ENCODE data around the gene SPOUT1.

The SPOUT1 gene

DNA sequence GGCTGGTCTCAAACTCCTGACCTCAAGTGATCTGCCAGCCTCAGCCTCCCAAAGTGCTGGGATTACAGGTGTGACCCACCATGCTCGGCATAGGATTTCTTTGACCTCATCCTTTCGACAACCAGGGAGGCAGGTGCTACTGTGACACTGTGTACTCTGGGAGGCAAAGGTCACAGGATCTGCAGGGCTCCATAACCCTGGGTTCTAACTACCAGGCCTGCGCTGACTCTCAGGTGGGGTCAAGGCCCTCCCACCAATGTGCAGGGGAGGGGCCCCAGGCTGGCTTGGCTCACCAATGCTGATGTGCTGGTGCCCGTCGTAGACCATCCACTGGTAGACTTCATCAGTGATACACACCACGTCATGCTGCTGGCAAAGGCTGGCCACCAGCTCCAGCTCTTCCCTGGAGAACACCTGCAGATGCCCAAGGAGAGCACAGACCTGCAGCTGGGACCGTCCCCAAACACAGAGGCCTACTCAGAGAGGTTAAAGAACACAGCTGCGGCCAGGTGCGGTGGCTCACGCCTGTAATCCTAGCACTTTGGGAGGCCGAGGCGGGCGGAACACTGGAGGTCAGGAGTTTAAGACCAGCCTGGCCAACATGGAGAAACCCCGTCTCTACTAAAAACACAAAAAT is 7.0 kb upstream of the SPOUT1 start:
- no peak for DNase-seq

DNA sequence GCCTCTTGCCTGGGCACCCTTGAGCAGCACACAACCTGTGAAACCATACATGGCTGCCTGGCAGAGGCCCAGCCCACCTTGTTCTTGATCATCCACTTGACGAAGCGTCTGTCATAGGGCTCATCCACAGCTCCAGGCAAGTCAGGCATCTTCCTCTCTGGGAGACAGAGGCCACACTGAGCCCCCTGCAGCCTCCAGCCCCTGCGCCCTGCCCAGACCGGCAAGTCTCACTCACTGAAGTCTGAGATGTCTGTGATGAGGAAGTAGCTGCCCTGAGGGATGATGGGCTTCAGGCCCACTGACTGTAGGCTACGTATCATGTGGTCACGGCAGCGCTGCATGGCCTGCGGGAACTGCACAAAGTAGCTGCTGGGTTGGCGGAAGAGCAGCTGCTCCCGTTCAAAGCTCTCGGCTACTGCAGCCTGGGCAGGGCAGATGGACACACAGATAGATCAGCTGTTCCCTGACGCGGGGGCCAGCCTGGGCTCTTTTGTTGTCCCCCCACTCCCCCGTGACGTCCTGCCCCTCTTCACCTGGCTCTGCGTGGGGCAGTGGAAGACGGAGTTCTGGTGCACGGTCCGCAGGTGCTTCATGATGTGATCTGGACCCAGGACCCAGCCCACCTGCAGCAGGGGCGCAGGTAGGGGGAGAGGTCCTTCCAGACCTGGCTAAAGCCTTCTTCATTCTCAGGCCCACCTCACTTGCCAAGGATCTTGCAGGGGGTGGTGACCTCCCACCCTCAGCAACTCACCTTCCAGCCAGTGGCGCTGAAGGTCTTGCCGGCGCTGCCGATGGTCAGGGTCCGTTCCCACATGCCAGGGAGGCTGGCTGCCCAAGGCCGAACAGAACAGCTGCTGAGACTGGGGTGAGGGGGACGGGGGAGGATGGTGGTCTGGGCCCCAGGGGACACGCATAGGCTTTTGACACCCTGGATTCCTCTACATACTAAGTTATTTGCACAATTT is 5.9 kb upstream of the SPOUT1 start:
- no peak for DNase-seq

DNA sequence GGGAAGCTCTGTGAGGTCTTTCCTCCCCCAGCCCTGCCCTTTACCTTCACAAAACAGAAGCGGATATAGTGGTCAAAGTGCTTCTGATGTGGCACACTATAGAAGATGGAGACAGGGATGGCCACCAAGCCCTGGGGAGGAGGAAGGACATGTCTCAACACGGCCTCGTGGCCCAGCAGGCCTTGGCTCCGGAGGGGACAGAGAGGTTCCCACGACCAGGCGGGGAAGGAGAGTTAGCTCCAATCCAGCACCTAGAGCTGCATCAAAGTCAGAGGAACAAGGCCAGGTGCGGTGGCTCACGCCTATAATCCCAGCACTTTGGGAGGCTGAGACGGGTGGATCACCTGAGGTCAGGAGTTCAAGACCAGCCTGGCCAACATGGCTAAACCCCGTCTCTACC is 4.1 kb upstream of the SPOUT1 start:
- no peak for DNase-seq

DNA sequence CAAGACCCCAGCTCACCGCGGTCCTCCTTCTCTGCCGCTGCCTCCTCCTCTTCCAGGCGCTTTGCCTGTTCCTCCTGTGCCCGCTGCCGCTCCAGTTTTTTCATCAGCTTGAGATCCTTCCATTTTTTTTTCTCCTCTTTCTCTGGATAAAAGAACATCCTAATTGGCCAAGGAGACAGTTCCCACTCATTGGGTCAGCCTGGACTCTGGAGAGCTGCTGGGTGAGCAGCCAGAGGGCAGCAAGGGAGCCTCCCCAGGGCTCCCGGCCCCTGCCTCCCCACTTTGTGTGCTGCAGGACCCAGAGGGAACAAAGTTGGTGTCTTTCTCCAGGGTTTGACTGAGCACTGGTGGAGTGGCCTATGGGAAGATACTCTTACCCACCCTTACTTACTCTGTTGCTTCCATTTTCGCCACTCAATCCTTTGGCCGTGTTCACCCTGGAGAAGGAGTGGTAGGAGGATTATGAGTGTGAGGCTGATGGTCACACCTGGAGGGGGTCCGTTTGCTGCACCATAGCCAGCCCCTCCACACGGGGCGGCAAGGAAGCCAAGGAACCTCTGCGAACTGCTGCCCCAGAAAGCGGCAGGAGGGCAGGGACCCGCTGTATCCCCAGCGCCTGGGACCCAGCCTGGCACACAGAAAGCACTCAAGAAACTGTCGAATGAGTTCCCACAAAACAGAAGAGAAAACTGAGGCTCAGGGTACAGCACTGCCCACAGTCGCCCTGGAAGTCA is 708 bp downstream of the SPOUT1 start:
- no peak for DNase-seq

DNA sequence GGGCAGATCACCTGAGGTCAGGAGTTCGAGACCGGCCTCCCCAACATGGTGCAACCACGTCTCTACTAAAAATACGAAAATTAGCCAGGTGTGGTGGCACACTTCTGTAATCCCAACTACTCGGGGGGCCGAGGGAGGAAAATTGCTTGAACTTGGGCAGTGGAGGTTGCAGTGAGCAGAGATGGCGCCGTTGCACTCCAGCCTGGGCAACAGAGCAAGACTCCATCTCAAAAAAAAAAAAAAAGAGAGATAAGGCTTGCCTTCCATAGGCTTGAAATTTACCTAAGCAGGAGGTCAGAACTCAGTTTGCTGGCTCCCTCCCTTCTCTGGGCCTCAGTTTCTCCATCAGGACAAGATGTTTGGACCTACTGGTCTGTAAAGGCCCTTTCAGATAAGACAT is 1.3 kb downstream of the SPOUT1 start:
- DNase-seq, result no peak

DNA sequence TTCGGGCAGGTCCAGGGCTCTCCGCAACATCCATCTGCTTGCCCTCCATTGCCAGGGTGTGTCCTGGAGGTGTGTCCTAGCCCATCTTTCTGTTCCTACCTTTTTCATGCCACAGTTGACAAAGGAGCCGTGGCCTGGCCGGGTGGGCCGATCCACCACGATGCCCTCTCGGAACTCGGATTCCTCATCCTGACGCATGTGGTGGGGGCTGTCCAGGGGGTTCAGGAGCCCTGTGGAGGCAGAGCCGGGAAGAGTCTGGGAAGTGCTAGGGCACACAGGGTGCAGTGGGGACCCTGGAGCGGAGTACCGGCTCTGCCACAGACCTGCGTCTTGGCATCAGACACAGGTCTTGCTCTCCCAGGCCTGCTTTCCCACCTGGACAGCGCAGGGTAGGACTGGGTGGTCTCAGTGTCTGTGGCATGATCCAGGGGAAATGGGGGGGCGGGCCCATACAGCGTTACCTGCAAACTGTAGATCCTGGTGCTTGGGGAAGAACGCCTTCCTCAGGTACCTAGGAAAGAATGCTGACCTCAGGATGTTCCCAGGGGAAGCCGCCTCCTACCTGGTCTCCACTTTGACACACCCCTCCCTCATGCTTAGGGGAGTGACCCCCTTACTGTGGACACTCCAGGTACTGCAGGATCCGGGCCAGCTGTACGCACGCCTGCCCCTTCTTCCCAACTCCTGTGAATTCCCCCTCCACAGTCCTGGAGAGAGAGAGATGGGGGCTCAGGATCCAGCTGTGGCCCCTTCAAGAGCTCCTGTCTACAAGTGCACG is 3.5 kb downstream of the SPOUT1 start:
- no peak for DNase-seq

DNA sequence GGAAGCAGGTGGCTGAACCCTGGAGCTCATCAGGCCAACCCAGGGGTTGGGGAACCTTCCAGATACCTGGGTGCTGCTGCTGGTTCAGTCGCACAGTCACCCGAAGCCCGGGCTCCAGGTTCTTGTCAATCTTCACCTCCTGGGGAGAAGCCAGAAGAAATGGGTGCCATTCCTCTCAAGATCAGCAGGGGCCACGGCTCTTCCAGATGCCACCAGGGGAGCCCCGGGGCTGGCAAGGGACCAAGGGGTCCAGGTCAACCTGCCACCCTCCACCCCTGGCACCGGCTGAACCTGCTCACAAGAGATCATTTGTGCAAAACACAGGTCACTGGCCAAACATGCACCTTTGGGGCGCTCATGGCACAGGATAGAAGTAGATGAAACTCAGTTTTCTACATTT is 4.7 kb downstream of the SPOUT1 start:
- DNase-seq, result no peak

DNA sequence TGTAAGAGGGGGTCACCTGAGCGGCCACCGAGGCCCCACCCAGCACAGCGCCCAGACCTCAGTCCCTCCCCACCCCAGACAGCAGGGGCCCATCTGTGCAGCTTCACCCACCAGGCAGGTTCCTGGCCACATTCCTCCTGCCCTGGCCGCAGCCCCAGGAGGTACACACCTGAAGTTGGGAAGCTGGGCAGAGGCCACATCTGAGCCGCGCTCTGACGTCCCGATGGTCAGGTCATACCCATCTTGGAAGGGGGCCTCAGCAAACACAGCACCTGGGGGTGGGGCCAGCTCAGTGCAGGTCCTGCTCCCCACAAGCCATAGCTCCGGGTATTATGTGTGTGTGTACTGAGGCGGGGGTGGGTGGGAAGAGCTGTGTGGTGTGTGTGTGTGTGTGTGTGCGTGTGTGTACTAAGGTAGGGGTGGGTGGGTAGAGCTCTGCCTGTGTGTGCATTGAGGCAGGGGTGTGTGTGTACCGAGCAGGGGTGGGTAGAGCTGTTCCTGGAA is 5.6 kb downstream of the SPOUT1 start:
- no peak for DNase-seq

DNA sequence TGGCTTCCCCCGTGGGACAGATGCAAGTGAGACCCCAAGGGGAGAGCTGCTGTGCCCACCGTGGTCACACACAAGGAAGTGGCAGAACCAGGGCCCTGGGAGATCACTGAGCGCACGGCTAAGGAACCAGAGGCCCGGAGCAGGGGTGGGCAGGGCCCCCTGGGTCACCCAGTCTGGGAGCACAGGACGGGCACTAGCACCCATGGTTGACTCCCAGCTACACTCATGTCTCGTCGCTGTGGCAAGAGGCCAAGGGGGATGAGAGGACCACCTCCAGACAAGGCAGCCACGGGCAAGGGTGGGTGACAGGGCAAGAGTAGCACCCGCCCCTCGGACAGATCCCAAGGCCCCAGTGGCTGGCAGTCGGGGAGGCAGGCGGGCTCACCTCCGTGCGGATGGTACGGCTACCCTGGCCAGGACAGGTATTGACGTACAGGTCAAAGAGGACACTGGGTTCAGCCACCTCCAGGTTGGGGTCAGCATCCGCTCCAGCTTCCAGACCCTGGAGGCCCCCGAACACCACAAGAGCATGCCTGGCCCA is 6.2 kb downstream of the SPOUT1 start:
- DNase-seq, result no peak

DNA sequence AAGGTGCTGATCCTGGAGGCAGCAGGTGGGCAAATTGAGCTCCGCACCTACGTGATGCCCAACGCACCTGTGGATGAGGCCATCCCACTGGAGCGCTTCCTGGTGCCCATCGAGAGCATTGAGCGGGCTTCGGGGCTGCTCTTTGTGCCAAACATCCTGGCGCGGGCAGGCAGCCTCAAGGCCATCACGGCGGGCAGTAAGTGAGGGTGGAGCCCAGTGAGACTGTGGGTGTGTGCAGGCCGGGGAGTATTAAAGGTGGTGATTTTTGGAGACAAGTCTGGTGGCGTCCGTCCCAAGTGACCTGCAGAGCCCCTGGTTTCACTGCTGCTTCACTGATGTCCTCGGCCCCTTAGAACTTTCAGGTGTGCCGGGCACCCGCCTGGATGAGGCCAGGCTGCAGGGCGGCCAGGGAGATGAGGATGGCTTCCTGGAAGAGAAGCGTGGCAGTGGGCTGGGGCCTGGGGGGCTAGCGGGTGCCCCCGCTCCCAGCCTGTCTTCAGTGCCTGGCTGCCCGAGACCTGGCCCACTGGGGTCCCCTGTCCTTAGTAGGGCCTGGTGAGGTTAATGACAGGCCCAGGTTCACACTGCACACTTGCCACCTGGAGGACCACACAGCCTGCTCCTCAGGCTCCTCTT is 7.1 kb downstream of the SPOUT1 start:
- no peak for DNase-seq

DNA sequence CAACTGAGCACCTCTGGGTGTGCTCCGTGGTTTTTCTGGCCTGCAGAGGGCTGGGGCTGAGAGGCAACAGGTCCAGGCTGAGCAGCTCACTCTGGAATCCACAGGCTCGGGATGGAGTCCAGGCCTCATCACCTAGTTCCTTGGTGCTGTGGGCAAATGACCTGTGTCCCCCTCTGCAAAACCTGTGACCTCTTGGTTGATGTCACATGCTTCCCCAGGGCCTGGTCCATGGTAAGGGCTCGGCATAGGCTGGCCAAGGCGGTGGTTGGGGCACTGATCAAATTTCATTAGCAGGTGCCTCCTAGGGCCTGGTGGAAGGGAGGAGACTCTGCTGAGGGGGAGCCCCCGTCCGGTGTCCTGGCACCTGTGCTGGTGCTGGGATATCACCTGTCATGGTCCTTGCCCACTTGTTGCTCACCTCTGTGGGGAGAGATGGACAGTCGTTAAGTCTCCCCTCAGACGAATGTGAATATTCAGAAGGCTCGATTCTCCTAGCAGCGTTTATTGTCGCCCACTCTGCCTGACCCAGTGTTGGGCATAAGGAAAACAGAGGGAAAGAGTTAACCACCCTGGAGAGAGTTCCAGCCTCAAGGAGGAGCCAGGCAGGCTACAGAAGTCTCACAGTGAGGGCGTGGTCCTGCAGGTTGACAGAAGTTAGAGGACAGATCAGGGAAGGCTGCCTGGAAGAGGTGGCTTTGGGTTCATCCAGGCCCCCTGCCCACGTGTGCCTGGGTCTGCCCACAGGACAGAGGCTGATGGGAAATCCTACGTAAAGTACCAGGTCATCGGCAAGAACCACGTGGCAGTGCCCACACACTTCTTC is 7.8 kb downstream of the SPOUT1 start:
- no peak for DNase-seq

DNA sequence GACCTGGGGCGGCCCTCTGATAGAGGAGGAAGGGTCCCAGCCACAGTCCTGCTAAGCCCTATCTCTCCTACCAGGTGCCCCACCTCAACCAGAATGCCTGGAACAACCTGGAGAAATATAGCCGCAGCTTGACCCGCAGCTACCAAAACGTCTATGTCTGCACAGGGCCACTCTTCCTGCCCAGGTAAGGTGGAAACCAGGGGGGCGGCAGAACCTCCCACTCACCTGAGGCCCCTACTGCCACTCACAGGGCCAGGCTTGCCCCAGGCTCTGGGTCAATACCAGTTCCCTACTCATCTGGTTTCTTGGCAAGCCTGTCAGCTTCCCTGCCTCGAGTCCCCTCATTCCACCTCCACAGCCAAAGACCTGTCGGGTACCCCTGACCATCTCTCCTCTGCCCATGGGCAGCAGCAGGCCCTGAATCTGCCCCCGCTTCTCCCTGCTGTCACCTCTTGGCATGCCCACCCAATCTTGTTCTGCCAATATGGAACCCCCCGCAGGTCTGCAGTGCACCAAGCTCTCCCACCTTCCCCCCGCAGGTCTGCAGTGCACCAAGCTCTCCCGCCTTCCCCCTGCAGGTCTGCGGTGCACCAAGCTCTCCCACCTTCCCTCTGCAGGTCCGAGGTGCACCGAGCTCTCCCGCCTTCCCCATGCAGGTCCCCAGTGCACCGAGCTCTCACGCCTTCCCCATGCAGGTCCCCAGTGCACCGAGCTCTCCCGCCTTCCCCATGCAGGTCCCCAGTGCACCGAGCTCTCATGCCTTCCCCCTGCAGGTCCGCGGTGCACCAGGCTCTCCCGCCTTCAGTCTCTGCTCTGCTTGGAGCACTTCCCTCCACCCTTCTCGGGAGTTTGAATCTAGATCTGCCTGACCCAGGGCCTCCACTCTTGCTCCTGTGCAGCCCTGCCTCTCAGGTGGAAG is 8.7 kb downstream of the SPOUT1 start:
- DNase-seq, result no peak

DNA sequence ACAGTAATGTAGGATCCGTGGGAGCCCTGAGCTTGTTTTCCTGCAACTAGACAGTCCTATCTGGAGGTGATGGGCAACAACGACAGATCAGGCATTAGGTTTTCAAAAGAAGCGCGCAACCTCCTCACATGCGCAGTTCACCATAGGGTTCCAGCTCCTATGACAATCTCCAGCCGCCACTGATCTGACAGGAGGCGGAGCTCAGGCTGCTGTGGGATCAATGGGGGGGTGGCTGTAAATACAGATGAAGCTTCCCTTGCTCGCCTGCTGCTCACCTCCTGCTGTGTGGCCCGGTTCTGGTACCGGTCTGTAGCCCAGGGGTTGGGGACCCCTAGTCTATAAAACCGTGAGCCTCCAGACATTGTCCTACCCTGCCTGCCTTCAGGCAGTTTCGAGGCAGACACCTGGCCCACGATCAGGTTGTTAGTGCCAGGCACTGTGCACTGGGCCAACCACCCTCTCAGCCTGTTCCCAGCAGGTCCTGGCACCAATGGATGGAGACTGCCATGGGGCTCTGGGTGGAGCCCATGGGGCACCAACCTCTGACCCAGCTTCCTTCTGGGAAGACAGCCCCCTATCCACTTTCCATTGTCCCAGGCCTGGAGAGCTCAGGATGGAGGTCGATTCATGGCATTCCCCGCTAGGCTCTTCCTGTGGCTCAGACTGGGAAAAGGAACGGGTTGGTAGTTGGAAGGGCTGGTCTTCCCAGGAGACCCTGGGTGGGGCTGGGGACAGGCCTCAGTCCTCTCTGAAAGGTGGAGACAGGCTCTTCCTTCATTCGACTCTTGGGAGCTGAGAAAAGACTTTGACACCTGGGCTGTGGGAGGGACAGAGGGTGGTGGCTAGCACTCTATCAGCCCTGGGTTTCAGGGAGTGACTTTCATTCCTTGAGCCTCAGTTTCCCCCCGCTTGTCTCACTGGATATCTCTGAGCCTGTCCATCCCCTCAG is 9.6 kb downstream of the SPOUT1 start:
- peak; percentile 48 for DNase-seq

DNA sequence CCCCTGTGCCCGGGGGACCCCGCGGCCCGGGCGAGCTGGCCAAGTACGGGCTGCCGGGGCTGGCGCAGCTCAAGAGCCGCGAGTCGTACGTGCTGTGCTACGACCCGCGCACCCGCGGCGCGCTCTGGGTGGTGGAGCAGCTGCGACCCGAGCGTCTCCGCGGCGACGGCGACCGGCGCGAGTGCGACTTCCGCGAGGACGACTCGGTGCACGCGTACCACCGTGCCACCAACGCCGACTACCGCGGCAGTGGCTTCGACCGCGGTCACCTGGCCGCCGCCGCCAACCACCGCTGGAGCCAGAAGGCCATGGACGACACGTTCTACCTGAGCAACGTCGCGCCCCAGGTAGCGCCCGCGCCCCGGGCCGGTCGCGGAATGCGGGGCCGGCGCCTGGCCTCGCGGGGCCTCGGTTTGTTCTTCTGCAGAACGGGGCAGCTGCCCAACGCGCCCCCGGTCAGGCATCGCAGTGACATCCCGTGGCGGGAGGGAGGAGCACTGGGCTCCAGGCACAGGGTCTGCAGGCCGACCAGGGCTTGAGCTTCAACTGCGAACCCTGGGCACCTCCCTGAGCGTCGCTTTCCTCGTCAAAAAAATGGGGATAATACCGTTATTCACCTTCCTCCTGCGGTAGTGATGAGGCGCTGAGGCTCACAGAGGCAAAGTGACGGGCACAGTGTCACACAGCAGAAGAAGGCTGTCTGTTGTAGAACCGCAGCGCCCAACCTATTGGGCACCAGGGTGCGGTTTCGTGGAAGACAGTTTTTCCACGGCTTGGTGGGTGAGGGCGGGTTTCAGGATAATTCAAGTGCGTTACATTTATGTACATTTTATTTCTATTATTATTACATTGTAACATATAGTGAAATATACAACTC is 10.5 kb downstream of the SPOUT1 start:
- no peak for DNase-seq

DNA sequence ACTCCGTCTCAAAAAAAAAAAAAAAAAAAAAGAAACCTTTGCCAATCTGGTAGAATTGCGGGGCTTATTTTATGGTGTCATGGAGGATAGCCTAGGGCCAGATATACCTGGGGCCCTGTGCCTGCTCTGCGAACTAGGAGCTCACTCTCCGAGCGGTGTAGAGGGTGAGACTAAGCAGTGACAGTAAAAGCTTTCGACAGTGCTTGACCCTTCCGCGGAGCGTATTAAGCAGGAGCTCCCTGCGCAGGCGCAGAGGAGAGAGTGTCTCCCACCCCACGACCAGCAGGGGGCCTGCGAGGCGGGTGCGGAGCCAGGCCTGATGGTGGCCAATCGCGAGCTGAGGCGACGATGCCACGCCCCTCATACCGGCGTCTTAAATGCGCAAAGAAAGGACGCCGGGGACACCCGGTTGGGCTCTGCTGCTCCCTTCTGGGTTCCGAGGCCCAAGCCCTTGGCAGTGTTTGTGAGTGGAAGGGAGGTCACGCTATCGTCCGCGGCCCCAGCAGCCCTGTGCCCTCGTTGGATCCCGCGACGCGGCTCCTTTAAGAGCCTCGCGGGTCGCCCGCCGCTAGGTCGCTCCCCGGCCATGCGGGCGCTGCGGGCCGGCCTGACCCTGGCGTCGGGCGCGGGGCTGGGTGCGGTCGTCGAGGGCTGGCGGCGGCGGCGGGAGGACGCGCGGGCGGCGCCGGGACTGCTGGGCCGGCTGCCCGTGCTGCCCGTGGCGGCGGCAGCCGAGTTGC is 11.3 kb downstream of the SPOUT1 start, which contains the start of gene ENDOG:
Gene ENDOG, plus strand, starts transcription at position 402 of the 740 bp plus-strand sequence. Its CDS starts 185 bp downstream, at position 587.
- peak; percentile 96 for DNase-seq

DNA sequence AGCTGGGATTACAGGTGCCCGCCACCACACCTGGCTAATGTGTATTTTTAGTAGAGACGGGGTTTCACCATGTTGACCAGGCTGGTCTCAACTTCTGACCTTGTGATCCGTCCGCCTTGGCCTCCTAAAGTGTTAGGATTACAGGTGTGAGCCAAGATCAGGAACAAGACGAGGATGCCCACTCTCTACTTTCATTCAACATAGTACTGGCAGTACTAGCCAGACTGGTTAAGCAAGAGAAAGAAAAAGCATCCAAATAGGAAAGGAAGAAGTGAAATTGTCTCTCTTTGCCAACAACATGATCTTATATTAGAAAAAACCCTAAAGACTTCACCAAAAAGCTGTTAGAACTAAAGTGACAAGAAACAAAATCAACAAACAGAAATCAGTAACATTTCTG is 18.7 kb downstream of the SPOUT1 start:
- no peak for DNase-seq

DNA sequence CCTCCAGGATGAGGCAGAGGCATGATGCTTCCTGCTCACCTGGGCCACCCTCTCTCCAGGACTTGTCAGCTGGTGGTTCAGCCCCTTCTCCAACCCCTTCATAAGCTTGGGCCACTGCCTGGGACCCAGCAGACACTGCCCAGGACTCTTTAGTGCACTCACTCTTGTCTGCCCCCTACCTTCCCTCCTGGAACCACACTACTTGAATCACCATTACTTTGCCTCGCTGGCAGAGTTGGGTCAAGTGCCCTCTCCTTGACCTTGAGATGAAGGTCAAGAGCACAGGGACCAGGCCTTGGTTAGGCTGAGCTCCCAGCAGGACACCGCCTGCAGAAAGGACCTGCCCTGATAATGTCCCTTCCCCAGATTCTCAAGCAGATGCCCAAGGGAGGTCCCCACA is 19.8 kb downstream of the SPOUT1 start:
- no peak for DNase-seq

Measured in fibroblast of upper back skin (primary cell).